Measurements from ENCODE around the gene AARSD1. TPM values are rescaled to one million over a fixed set of nuclear protein-coding genes. Genes with fewer than 3 reads are reported as not detected.

The AARSD1 gene
- polyA plus RNA-seq, 1 of the 3 experiments (the other 2 are of a cell fraction), result 52.0 TPM

DNA sequence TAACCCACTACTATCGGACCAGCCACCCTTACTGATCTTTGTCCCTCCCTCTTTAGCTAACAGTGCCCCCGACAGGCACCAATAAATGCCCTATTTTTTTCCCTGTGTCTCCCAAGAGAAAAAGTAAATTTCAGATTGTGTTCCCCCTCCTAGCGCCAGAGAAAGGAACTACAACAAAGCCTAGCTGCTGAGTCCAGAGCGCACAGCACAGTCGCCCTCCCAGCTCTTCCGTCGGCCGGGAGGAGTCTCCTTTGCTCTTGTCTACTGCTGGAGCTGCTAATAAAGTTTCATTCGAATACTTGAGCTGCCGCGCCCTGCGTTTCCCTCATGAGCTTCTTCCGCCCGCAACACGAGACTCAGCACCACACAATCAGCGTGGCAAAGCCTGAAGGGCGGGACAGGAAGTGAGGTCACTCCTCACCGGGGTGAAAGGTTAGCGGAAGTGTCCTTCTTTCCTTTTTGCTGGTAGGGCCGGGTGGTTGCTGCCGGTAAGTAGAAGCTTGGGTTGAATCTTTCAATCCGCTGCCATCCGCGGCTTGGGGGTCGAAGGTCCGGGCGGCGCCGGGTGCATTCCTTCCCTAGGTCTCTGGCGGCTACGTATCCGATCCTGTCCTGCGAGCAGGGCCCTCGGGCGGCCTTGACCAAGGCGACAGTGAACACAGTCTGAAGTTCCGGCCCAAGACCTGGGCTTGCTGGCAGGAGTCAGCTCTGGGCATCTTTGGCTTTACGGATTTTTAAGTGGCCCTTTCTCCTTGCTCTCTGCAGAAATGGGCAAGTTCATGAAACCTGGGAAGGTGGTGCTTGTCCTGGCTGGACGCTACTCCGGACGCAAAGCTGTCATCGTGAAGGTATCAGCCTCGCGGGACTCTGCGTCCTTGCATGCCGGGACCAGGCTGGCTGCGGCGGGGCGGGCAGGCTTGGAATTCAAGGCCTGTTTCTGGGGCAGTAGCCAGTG lies 34.0 kb upstream of the AARSD1 start, which contains the start of gene RPL27:
TSS of gene RPL27 (plus strand) at position 436 of the 955 bp plus-strand sequence. CDS start at position 768, 332 bp downstream.
- Histone ChIP-seq H3K9ac (peak within 1 kb of the TSS; percentile 100), H3K27ac (ENCODE audit: low read depth in 2 of 2, low read length in 1 of 2) (peak within 1 kb of the TSS; percentile 87 to 90), H3K36me3 (replicated peaks in 1 of 2; ENCODE audit: control insufficient read depth in 1 of 2, insufficient read depth in 2 of 2, low read length in 1 of 2) (peaks cover 38% of the 10 kb centered on the region in 2 experiments), H3F3A (replicated peaks; ENCODE audit: insufficient read depth) (peaks cover 58% of the 10 kb centered on the region), H3K79me2 (ENCODE audit: insufficient read depth) (peaks cover 41% of the 10 kb centered on the region), H2AFZ (ENCODE audit: low read depth) (peak within 1 kb of the TSS; percentile 89), H3K9me3 (no peaks in the 10 kb centered on the region), H3K27me3 (ENCODE audit: insufficient read depth) (no peaks in the 10 kb centered on the region), H3K9me2 (no peaks in the 10 kb centered on the region), H3K4me1 (ENCODE audit: control insufficient read depth in 1 of 2, insufficient read depth in 2 of 2, low read depth in 1 of 2, low read length in 1 of 2) (peaks cover 6 to 11% of the 10 kb centered on the region in 2 experiments; a peak in 2 of 4 replicates), H4K20me1 (ENCODE audit: insufficient read depth) (peaks cover 36% of the 10 kb centered on the region), H3K4me3 (ENCODE audit: low read depth in 2 of 2, low read length in 1 of 2) (peak within 1 kb of the TSS; percentile 85 to 87), H3K4me2 (peak within 1 kb of the TSS; percentile 78)
- under 1% methylated on average over 49 of the region's 49 CpGs for WGBS (ENCODE audit: low lambda C conversion rate)
- peak; percentile 88 for DNase-seq
- CTCF ChIA-PET, result interaction anchor here (0.6 to 4.4 kb wide), 24 partner anchors 11 to 462 kb away, joined by 3 to 27 read pairs (median 4); partner anchors contain the start of genes AOC2, BECN1, NBR1 and PSME3
- POLR2A ChIA-PET, result interaction anchor here (0.6 to 2.8 kb wide), 21 partner anchors 10 to 444 kb away, joined by 3 to 20 read pairs (median 5); partner anchors contain the start of genes AOC2, BRCA1, PSME3 and PTGES3L
- TF ChIP-seq SIN3A (IDR thresholded peaks at IDR 0.05; ENCODE audit: borderline replicate concordance, low read depth, low read length) (peak; percentile 94; the same call in 1 of the 2 replicates), GABPA (IDR thresholded peaks at IDR 0.05; ENCODE audit: low read depth) (peak; percentile 96), TEAD4 (IDR thresholded peaks at IDR 0.05; ENCODE audit: borderline replicate concordance, insufficient read depth) (peak; percentile 68; the same call in 1 of the 2 replicates), RCOR1 (IDR thresholded peaks at IDR 0.05; ENCODE audit: low read length) (peak; percentile 74), MXI1 (IDR thresholded peaks at IDR 0.05; ENCODE audit: low read depth, low read length) (peak; percentile 96), RAD21 (IDR thresholded peaks at IDR 0.05; ENCODE audit: low read length) (peak; percentile 70), TCF12 (IDR thresholded peaks at IDR 0.05) (peak; percentile 63), NFIC (IDR thresholded peaks at IDR 0.05; ENCODE audit: borderline replicate concordance) (peak; percentile 21; the same call in 1 of the 2 replicates), FOXJ3 (CRISPR knock-in tag; IDR thresholded peaks at IDR 0.05) (peak; percentile 70; the same call in 1 of the 2 replicates), ELF1 (IDR thresholded peaks at IDR 0.05) (peak; percentile 99), SMC3 (IDR thresholded peaks at IDR 0.05; ENCODE audit: low read depth, low read length) (peak; percentile 56), NRF1 (IDR thresholded peaks at IDR 0.05; ENCODE audit: low read depth, low read length) (no peak), JUND (IDR thresholded peaks at IDR 0.05) (no peak), YY1 (IDR thresholded peaks at IDR 0.05; ENCODE audit: low read depth) (0 out of 2 replicates have a peak, but pooled peaks have one; percentile 50), EP300 (IDR thresholded peaks at IDR 0.05; ENCODE audit: borderline replicate concordance in 1 of 2, low read depth in 1 of 2, low read length in 1 of 2) (peak; percentile 54 to 57; a peak in 2 of 4 replicates), EZH2phosphoT487 (IDR thresholded peaks at IDR 0.05; ENCODE audit: borderline replicate concordance, low read depth) (no peak), FOSL2 (IDR thresholded peaks at IDR 0.05; ENCODE audit: borderline replicate concordance, low read depth) (no peak; the same call in 1 of the 2 replicates), MEF2A (IDR thresholded peaks at IDR 0.05; ENCODE audit: borderline replicate concordance, low read depth) (no peak), GATA2 (CRISPR knock-in tag; IDR thresholded peaks at IDR 0.05) (no peak)
- TF ChIP-seq, protein P1, sequence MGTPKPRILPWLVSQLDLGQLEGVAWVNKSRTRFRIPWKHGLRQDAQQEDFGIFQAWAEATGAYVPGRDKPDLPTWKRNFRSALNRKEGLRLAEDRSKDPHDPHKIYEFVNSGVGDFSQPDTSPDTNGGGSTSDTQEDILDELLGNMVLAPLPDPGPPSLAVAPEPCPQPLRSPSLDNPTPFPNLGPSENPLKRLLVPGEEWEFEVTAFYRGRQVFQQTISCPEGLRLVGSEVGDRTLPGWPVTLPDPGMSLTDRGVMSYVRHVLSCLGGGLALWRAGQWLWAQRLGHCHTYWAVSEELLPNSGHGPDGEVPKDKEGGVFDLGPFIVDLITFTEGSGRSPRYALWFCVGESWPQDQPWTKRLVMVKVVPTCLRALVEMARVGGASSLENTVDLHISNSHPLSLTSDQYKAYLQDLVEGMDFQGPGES (IDR thresholded peaks at IDR 0.05; ENCODE audit: low read depth, low read length), result peak; percentile 22; the same call in 1 of the 2 replicates
- TF ChIP-seq, protein P2, sequence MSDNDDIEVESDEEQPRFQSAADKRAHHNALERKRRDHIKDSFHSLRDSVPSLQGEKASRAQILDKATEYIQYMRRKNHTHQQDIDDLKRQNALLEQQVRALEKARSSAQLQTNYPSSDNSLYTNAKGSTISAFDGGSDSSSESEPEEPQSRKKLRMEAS (IDR thresholded peaks at IDR 0.05; ENCODE audit: low read depth), result peak; percentile 97
- TF ChIP-seq, protein P3, sequence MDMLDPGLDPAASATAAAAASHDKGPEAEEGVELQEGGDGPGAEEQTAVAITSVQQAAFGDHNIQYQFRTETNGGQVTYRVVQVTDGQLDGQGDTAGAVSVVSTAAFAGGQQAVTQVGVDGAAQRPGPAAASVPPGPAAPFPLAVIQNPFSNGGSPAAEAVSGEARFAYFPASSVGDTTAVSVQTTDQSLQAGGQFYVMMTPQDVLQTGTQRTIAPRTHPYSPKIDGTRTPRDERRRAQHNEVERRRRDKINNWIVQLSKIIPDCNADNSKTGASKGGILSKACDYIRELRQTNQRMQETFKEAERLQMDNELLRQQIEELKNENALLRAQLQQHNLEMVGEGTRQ (IDR thresholded peaks at IDR 0.05; ENCODE audit: borderline replicate concordance, low read depth, low read length), result peak; percentile 34; the same call in 1 of the 2 replicates
- TF ChIP-seq, protein P4, sequence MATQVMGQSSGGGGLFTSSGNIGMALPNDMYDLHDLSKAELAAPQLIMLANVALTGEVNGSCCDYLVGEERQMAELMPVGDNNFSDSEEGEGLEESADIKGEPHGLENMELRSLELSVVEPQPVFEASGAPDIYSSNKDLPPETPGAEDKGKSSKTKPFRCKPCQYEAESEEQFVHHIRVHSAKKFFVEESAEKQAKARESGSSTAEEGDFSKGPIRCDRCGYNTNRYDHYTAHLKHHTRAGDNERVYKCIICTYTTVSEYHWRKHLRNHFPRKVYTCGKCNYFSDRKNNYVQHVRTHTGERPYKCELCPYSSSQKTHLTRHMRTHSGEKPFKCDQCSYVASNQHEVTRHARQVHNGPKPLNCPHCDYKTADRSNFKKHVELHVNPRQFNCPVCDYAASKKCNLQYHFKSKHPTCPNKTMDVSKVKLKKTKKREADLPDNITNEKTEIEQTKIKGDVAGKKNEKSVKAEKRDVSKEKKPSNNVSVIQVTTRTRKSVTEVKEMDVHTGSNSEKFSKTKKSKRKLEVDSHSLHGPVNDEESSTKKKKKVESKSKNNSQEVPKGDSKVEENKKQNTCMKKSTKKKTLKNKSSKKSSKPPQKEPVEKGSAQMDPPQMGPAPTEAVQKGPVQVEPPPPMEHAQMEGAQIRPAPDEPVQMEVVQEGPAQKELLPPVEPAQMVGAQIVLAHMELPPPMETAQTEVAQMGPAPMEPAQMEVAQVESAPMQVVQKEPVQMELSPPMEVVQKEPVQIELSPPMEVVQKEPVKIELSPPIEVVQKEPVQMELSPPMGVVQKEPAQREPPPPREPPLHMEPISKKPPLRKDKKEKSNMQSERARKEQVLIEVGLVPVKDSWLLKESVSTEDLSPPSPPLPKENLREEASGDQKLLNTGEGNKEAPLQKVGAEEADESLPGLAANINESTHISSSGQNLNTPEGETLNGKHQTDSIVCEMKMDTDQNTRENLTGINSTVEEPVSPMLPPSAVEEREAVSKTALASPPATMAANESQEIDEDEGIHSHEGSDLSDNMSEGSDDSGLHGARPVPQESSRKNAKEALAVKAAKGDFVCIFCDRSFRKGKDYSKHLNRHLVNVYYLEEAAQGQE (IDR thresholded peaks at IDR 0.05; ENCODE audit: low read depth, low read length), result no peak; the same call in 1 of the 2 replicates
- TF ChIP-seq, protein P5, sequence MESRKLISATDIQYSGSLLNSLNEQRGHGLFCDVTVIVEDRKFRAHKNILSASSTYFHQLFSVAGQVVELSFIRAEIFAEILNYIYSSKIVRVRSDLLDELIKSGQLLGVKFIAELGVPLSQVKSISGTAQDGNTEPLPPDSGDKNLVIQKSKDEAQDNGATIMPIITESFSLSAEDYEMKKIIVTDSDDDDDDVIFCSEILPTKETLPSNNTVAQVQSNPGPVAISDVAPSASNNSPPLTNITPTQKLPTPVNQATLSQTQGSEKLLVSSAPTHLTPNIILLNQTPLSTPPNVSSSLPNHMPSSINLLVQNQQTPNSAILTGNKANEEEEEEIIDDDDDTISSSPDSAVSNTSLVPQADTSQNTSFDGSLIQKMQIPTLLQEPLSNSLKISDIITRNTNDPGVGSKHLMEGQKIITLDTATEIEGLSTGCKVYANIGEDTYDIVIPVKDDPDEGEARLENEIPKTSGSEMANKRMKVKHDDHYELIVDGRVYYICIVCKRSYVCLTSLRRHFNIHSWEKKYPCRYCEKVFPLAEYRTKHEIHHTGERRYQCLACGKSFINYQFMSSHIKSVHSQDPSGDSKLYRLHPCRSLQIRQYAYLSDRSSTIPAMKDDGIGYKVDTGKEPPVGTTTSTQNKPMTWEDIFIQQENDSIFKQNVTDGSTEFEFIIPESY (IDR thresholded peaks at IDR 0.05; ENCODE audit: borderline replicate concordance, low read depth), result peak; percentile 49; the same call in 1 of the 2 replicates
